Activated B cell treated with CpG ODN at 0.5 μM for 24 hours (primary cell): ENCODE data around the gene TSPEAR. TPM values are rescaled to one million over a fixed set of nuclear protein-coding genes. Genes with fewer than 3 reads are reported as not detected.

Source experiments
- ATAC-seq: fragments of 200-7000 bp; cut with Tn5 transposase; one replicate; pipeline ENCODE4 v1.10.0; 2021; ENCODE audit warnings: low read depth, mild to moderate bottlenecking, moderate library complexity
- CTCF ChIA-PET: fragments of 350-600 bp; sonication (Branson Sonifier 250); formaldehyde crosslinking; loops from one replicate; lab custom pipeline; 2021; ENCODE audit warnings: antibody characterized with exemption; lab: Charles Lee
- POLR2A ChIA-PET: fragments of 350-600 bp; sonication (Branson Sonifier 250); formaldehyde crosslinking; loops from one replicate; lab custom pipeline; 2021; ENCODE audit warnings: antibody characterized with exemption; lab: Charles Lee
- DNase-seq: peaks from one replicate; pipeline ENCODE4 v3.0.0; 2022
- H3K27ac Mint-ChIP-seq: one replicate; pipeline ENCODE4 v1.8.0; 2020; ENCODE audit warnings: mixed read lengths
- H3K27me3 Mint-ChIP-seq: one replicate; pipeline ENCODE4 v1.8.0; 2021; ENCODE audit warnings: mixed read lengths
- H3K36me3 Mint-ChIP-seq: one replicate; pipeline ENCODE4 v1.8.0; 2021; ENCODE audit warnings: low read depth, mixed read lengths
- H3K4me1 Mint-ChIP-seq: one replicate; pipeline ENCODE4 v1.8.0; 2021; ENCODE audit warnings: mixed read lengths
- H3K4me3 Mint-ChIP-seq: one replicate; pipeline ENCODE4 v1.8.0; 2020; ENCODE audit warnings: mild to moderate bottlenecking, mixed read lengths
- H3K9me3 Mint-ChIP-seq: one replicate; pipeline ENCODE4 v1.8.0; 2020; ENCODE audit warnings: mixed read lengths
- CTCF ChIP-seq: fragments of 200-600 bp; IDR thresholded peaks from one replicate; pipeline ENCODE4 v1.8.0; 2022; ENCODE audit warnings: antibody characterized with exemption, mild to moderate bottlenecking
- intact Hi-C: fragments of 100-400 bp; cut with micrococcal nuclease; formaldehyde crosslinking; loops from one replicate; pipeline ENCODE4 v1.15.1; 2024
- total RNA-seq: library from RNA; stranded (reverse); gene quantifications from 2 replicates; pipeline ENCODE4 v1.2.3, GENCODE V29; 2022

Gene TSPEAR
- total RNA-seq, 1 donor from 2014 or later: not detected

GRCh38 chr21:44684077-44684476, 27.3 kb downstream of the TSPEAR start:
- ATAC-seq (no peak), DNase-seq (no peak)
- ChIA-PET CTCF (no interaction called here), POLR2A (no interaction called here)
- H3K4me3 Mint-ChIP-seq: no peak overlapping the region
- intact Hi-C loops: no loop called here
- no peaks in the 10 kb centered on the region for H3K9me3 Mint-ChIP-seq
- no peak overlapping the region for H3K27ac Mint-ChIP-seq
- H3K4me1 Mint-ChIP-seq: no peaks in the 10 kb centered on the region
- no peak for TF ChIP-seq CTCF
- peaks cover 43% of the 10 kb centered on the region for H3K27me3 Mint-ChIP-seq
- H3K36me3 Mint-ChIP-seq: no peaks in the 10 kb centered on the region

GRCh38 chr21:44682580-44683151, 28.7 kb downstream of the TSPEAR start:
- no peak overlapping the region for H3K4me3 Mint-ChIP-seq
- ATAC-seq (no peak), DNase-seq (no peak)
- intact Hi-C loops: no loop called here
- POLR2A ChIA-PET: no interaction called here
- no peak overlapping the region for H3K27ac Mint-ChIP-seq
- no peaks in the 10 kb centered on the region for H3K4me1 Mint-ChIP-seq
- no peaks in the 10 kb centered on the region for H3K9me3 Mint-ChIP-seq
- CTCF ChIA-PET: no interaction called here
- peaks cover 42% of the 10 kb centered on the region for H3K27me3 Mint-ChIP-seq
- H3K36me3 Mint-ChIP-seq: no peaks in the 10 kb centered on the region
- no peak for TF ChIP-seq CTCF

- no peak within 1 kb of the TSS for H3K27ac Mint-ChIP-seq
- TF ChIP-seq CTCF: no peak
- intact Hi-C loops: no loop called here
- H3K4me1 Mint-ChIP-seq: no peaks in the 10 kb centered on the region
- peaks cover 37% of the 10 kb centered on the region for H3K27me3 Mint-ChIP-seq
- no peak for ATAC-seq
- CTCF ChIA-PET: no interaction called here
- no peak within 1 kb of the TSS for H3K4me3 Mint-ChIP-seq
- no peaks in the 10 kb centered on the region for H3K36me3 Mint-ChIP-seq
- no peak for DNase-seq
- no peaks in the 10 kb centered on the region for H3K9me3 Mint-ChIP-seq
- POLR2A ChIA-PET: no interaction called here
These were observed 29.4 kb downstream of the TSPEAR start, which contains the start of gene KRTAP12-1 for GRCh38 chr21:44681861-44682579. Gene KRTAP12-1 (minus strand): TSS chr21:44682163. CDS start chr21:44682123, 40 bp downstream.

GRCh38 chr21:44681152-44681551, 30.2 kb downstream of the TSPEAR start:
- H3K27ac Mint-ChIP-seq: no peak overlapping the region
- POLR2A ChIA-PET: no interaction called here
- no peak for ATAC-seq
- H3K9me3 Mint-ChIP-seq: no peaks in the 10 kb centered on the region
- intact Hi-C loops: no loop called here
- H3K4me1 Mint-ChIP-seq: no peaks in the 10 kb centered on the region
- no peak for TF ChIP-seq CTCF
- H3K27me3 Mint-ChIP-seq: peaks cover 36% of the 10 kb centered on the region
- H3K4me3 Mint-ChIP-seq: no peak overlapping the region
- DNase-seq: no peak
- no peaks in the 10 kb centered on the region for H3K36me3 Mint-ChIP-seq
- CTCF ChIA-PET: no interaction called here

GRCh38 chr21:44677881-44678280, 33.5 kb downstream of the TSPEAR start:
- no peak for ATAC-seq
- DNase-seq: no peak
- intact Hi-C loops: no loop called here
- POLR2A ChIA-PET: no interaction called here
- TF ChIP-seq CTCF: no peak
- no peaks in the 10 kb centered on the region for H3K36me3 Mint-ChIP-seq
- H3K4me3 Mint-ChIP-seq: no peak overlapping the region
- H3K27me3 Mint-ChIP-seq: peaks cover 31% of the 10 kb centered on the region
- H3K9me3 Mint-ChIP-seq: peaks cover 4% of the 10 kb centered on the region
- CTCF ChIA-PET: no interaction called here
- no peak overlapping the region for H3K27ac Mint-ChIP-seq
- no peaks in the 10 kb centered on the region for H3K4me1 Mint-ChIP-seq
